ENCODE results near the gene CCDC93.

Gene CCDC93

GRCh38 chr2:118059919-118060478 is 46.1 kb upstream of the CCDC93 start:
- no peaks in the 10 kb centered on the region for H3K36me3 ChIP-seq (ENCODE audit: control insufficient read depth, insufficient read depth, low read length)
- H3K27me3 ChIP-seq (ENCODE audit: control insufficient read depth, insufficient read depth, low read length): no peaks in the 10 kb centered on the region

DNA sequence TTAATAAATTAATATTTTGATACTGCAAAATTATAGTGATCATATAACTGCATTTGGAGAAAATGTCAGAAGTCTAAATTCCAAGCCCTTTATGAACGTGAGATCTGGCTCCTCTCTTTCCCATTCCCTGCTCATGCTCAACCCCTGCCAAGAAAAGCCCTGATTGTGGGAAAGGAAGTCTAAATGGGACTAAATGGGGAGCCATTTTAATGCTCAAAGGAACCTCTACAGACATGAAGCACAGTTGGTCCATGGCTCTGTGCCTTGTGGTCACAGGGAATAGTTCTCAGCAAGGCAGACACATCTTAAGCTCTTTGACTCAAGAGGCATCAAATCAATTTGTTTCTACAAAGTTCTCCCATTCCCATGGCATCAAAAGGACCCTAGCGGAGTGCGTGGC is 45.1 kb upstream of the CCDC93 start:
- Histone ChIP-seq H3K36me3 (ENCODE audit: control insufficient read depth, insufficient read depth, low read length) (no peaks in the 10 kb centered on the region), H2AFZ (no peak overlapping the region), H3K79me2 (no peaks in the 10 kb centered on the region), H3K4me3 (ENCODE audit: low read depth, low read length) (no peak overlapping the region), H3K27me3 (ENCODE audit: control insufficient read depth, insufficient read depth, low read length) (no peaks in the 10 kb centered on the region), H3K27ac (no peak overlapping the region), H3K9ac (no peak overlapping the region), H3K9me3 (ENCODE audit: control insufficient read depth, low read length) (no peaks in the 10 kb centered on the region), H3K4me2 (ENCODE audit: low read length) (no peak overlapping the region), H3K4me1 (no peaks in the 10 kb centered on the region)
- TF ChIP-seq, protein P1, sequence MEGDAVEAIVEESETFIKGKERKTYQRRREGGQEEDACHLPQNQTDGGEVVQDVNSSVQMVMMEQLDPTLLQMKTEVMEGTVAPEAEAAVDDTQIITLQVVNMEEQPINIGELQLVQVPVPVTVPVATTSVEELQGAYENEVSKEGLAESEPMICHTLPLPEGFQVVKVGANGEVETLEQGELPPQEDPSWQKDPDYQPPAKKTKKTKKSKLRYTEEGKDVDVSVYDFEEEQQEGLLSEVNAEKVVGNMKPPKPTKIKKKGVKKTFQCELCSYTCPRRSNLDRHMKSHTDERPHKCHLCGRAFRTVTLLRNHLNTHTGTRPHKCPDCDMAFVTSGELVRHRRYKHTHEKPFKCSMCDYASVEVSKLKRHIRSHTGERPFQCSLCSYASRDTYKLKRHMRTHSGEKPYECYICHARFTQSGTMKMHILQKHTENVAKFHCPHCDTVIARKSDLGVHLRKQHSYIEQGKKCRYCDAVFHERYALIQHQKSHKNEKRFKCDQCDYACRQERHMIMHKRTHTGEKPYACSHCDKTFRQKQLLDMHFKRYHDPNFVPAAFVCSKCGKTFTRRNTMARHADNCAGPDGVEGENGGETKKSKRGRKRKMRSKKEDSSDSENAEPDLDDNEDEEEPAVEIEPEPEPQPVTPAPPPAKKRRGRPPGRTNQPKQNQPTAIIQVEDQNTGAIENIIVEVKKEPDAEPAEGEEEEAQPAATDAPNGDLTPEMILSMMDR (IDR thresholded peaks at IDR 0.05): no peak

More at GRCh38 chr2:118059919-118060478, 46.1 kb upstream of the CCDC93 start:
- no peaks in the 10 kb centered on the region for H3K4me1 ChIP-seq
- no peak overlapping the region for H3K4me3 ChIP-seq (ENCODE audit: low read depth, low read length)
- H3K4me2 ChIP-seq (ENCODE audit: low read length): no peak overlapping the region
- no peak overlapping the region for H3K27ac ChIP-seq
- H3K79me2 ChIP-seq: no peaks in the 10 kb centered on the region
- H3K9ac ChIP-seq: no peak overlapping the region
- H2AFZ ChIP-seq: no peak overlapping the region
- no peaks in the 10 kb centered on the region for H3K9me3 ChIP-seq (ENCODE audit: control insufficient read depth, low read length)
- TF ChIP-seq, protein P1 (IDR thresholded peaks at IDR 0.05): no peak

GRCh38 chr2:118056801-118057200 is 42.9 kb upstream of the CCDC93 start:
- no peaks in the 10 kb centered on the region for H3K27me3 ChIP-seq (ENCODE audit: control insufficient read depth, insufficient read depth, low read length)
- no peak overlapping the region for H3K9ac ChIP-seq
- no peak overlapping the region for H3K4me3 ChIP-seq (ENCODE audit: low read depth, low read length)
- no peaks in the 10 kb centered on the region for H3K36me3 ChIP-seq (ENCODE audit: control insufficient read depth, insufficient read depth, low read length)
- TF ChIP-seq, protein P1 (IDR thresholded peaks at IDR 0.05): no peak
- H3K27ac ChIP-seq: no peak overlapping the region
- H3K9me3 ChIP-seq (ENCODE audit: control insufficient read depth, low read length): no peaks in the 10 kb centered on the region
- H3K79me2 ChIP-seq: no peaks in the 10 kb centered on the region
- no peak overlapping the region for H3K4me2 ChIP-seq (ENCODE audit: low read length)
- no peaks in the 10 kb centered on the region for H3K4me1 ChIP-seq
- H2AFZ ChIP-seq: no peak overlapping the region

DNA sequence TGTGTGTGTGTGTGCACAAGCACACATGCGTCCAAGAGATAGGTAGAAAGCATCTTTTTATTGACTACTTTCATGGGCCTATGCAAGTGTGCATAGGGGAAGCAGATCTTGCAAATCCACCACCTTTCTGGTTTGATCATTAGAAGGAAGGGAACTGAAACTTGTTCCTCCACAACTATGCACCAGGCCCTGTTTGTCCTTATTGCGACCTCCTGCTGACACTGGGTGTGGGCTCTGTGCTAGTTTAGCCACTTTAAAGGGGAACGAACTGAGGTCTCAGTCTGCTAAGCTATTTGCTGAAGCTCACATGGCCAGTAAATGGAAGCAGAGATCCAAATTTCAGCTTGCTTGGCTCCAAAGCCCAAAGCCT is 42.3 kb upstream of the CCDC93 start:
- no peaks in the 10 kb centered on the region for H3K27me3 ChIP-seq (ENCODE audit: control insufficient read depth, insufficient read depth, low read length)
- H3K9me3 ChIP-seq (ENCODE audit: control insufficient read depth, low read length): no peaks in the 10 kb centered on the region
- TF ChIP-seq, protein P1 (IDR thresholded peaks at IDR 0.05): no peak
- H3K79me2 ChIP-seq: no peaks in the 10 kb centered on the region
- no peaks in the 10 kb centered on the region for H3K36me3 ChIP-seq (ENCODE audit: control insufficient read depth, insufficient read depth, low read length)
- no peak overlapping the region for H3K9ac ChIP-seq
- no peaks in the 10 kb centered on the region for H3K4me1 ChIP-seq
- no peak overlapping the region for H2AFZ ChIP-seq
- no peak overlapping the region for H3K4me2 ChIP-seq (ENCODE audit: low read length)
- no peak overlapping the region for H3K4me3 ChIP-seq (ENCODE audit: low read depth, low read length)
- H3K27ac ChIP-seq: no peak overlapping the region

DNA sequence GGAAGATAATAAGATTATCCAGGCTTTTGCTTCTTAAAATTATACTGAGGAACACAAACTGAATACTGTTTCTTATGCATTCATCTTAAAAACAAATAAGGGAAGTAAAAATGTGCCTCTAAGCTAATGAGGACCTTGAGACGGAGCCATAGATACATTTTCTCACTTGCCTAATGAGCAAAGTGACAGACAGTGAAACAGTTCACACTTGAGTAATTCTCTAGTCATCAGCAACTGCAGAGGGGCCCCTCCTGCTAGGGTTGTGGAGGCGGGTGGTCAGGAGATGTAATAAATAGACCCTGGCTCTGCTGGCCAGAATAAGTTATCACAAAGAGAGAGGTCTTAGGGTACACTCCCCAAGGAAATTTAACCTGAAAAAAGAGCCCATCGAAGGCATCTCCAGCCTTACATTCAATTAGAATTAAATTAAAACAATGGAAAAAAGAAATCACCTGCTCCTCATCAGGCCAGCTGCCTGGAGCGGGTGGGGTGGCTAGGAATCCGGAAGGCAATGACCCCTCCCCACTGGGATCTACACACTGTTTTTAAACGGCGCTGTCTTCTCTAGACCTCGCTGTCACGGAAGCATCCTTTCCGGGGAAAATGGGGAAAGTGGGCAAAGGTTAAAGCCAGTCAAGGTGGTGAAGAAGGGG is 41.8 kb upstream of the CCDC93 start:
- TF ChIP-seq, protein P1 (IDR thresholded peaks at IDR 0.05): no peak
- H3K36me3 ChIP-seq (ENCODE audit: control insufficient read depth, insufficient read depth, low read length): no peaks in the 10 kb centered on the region
- no peak overlapping the region for H3K9ac ChIP-seq
- no peak overlapping the region for H3K4me2 ChIP-seq (ENCODE audit: low read length)
- no peak overlapping the region for H2AFZ ChIP-seq
- no peak overlapping the region for H3K4me3 ChIP-seq (ENCODE audit: low read depth, low read length)
- no peaks in the 10 kb centered on the region for H3K27me3 ChIP-seq (ENCODE audit: control insufficient read depth, insufficient read depth, low read length)
- no peak overlapping the region for H3K27ac ChIP-seq
- H3K4me1 ChIP-seq: no peaks in the 10 kb centered on the region
- no peaks in the 10 kb centered on the region for H3K79me2 ChIP-seq
- H3K9me3 ChIP-seq (ENCODE audit: control insufficient read depth, low read length): no peaks in the 10 kb centered on the region
